GM23338 (cell line): Measurements from ENCODE around the gene ZNF853. TPM values are rescaled to one million over a fixed set of nuclear protein-coding genes. Genes with fewer than 3 reads are reported as not detected.

Source experiments
- ATAC-seq: fragments of 200-7000 bp; cut with Tn5 transposase; 3 replicates; pipeline ENCODE4 v1.9.1; 2020
- DNase-seq: peaks from one replicate; pipeline ENCODE4 v3.0.0-alpha.2; 2015; ENCODE audit warnings: low spot score
- H2AFZ ChIP-seq: fragments of 200-600 bp; sonication (generic); 2 replicates; pipeline ENCODE4 v1.8.0; 2016; ENCODE audit warnings: antibody characterized with exemption, mild to moderate bottlenecking, moderate library complexity
- H3F3A ChIP-seq: fragments of 200-600 bp; sonication (generic); replicated peaks from 2 replicates; pipeline ENCODE4 v1.8.0; 2017; ENCODE audit warnings: antibody characterized with exemption, mixed run types, low read depth
- H3K27ac ChIP-seq: fragments of 200-600 bp; sonication (generic); 2 replicates; pipeline ENCODE4 v1.6.1; 2016; ENCODE audit warnings: low read depth
- H3K27me3 ChIP-seq: fragments of 200-600 bp; sonication (generic); 2 replicates; pipeline ENCODE4 v1.8.0; 2016; ENCODE audit warnings: mild to moderate bottlenecking, mixed run types, moderate library complexity; ENCODE audit not compliant: insufficient read depth
- H3K36me3 ChIP-seq: fragments of 200-600 bp; sonication (generic); 2 replicates; pipeline ENCODE4 v1.8.0; 2016; ENCODE audit warnings: mild to moderate bottlenecking; ENCODE audit not compliant: insufficient read depth
- H3K4me1 ChIP-seq: fragments of 200-600 bp; sonication (generic); 2 replicates; pipeline ENCODE4 v1.8.0; 2016; ENCODE audit warnings: mild to moderate bottlenecking, moderate library complexity; ENCODE audit not compliant: insufficient read depth
- H3K4me2 ChIP-seq: fragments of 200-600 bp; sonication (generic); 2 replicates; pipeline ENCODE4 v1.7.1; 2017; ENCODE audit warnings: mixed run types
- H3K4me3 ChIP-seq: fragments of 200-600 bp; sonication (generic); 2 replicates; pipeline ENCODE4 v1.6.1; 2016; ENCODE audit warnings: mixed run types
- H3K79me2 ChIP-seq: fragments of 200-600 bp; sonication (generic); replicated peaks from 2 replicates; pipeline ENCODE4 v1.8.0; 2017; ENCODE audit warnings: mild to moderate bottlenecking; ENCODE audit not compliant: insufficient read depth
- H3K9me2 ChIP-seq: fragments of 200-600 bp; sonication (generic); 2 replicates; pipeline ENCODE4 v1.8.0; 2017; ENCODE audit not compliant: insufficient read depth
- H4K20me1 ChIP-seq: fragments of 200-600 bp; sonication (generic); replicated peaks from 2 replicates; pipeline ENCODE4 v1.8.0; 2017; ENCODE audit warnings: mild to moderate bottlenecking; ENCODE audit not compliant: insufficient read depth
- H3K27ac Mint-ChIP-seq: 2 replicates; pipeline ENCODE4 v1.8.0; 2020; ENCODE audit warnings: inconsistent platforms, mild to moderate bottlenecking, moderate library complexity, mixed read lengths
- H3K27me3 Mint-ChIP-seq: 3 replicates; pipeline ENCODE4 v1.8.0; 2022; ENCODE audit warnings: low read depth, mild to moderate bottlenecking, moderate library complexity, mixed read lengths, inconsistent platforms; ENCODE audit not compliant: insufficient read depth, poor library complexity
- H3K36me3 Mint-ChIP-seq: 3 replicates; pipeline ENCODE4 v1.8.0; 2021; ENCODE audit warnings: low read depth, mild to moderate bottlenecking, inconsistent platforms, moderate library complexity, mixed read lengths
- H3K4me1 Mint-ChIP-seq: 3 replicates; pipeline ENCODE4 v1.8.0; 2020; ENCODE audit warnings: mild to moderate bottlenecking, inconsistent platforms, mixed read lengths
- H3K4me3 Mint-ChIP-seq: 3 replicates; pipeline ENCODE4 v1.8.0; 2021; ENCODE audit warnings: moderate library complexity, mild to moderate bottlenecking, inconsistent platforms, mixed read lengths
- H3K9me3 Mint-ChIP-seq: 3 replicates; pipeline ENCODE4 v1.8.0; 2020; ENCODE audit warnings: moderate library complexity, mild to moderate bottlenecking, inconsistent platforms, mixed read lengths
- EZH2phosphoT487 ChIP-seq: fragments of 200-600 bp; sonication (generic); IDR thresholded peaks from one replicate; pipeline ENCODE4 v1.8.1; 2018; ENCODE audit warnings: antibody characterized with exemption; ENCODE audit not compliant: unreplicated experiment
- NANOG ChIP-seq: IDR thresholded peaks from 2 replicates; pipeline ENCODE4 v1.6.1; 2016; ENCODE audit warnings: antibody characterized with exemption, borderline replicate concordance
- POLR2AphosphoS5 ChIP-seq: IDR thresholded peaks from 2 replicates; pipeline ENCODE4 v1.6.1; 2016; ENCODE audit warnings: antibody characterized with exemption, low read depth
- REST ChIP-seq: IDR thresholded peaks from one replicate; pipeline ENCODE4 v1.6.1; 2018; ENCODE audit warnings: antibody characterized with exemption; ENCODE audit not compliant: unreplicated experiment
- ZNF114 ChIP-seq: fragments of 250-450 bp; sonication (Bioruptor Pico); IDR thresholded peaks from 2 replicates; pipeline ENCODE4 v1.5.0; 2020; ENCODE audit warnings: mild to moderate bottlenecking, moderate library complexity
- polyA plus RNA-seq: library from polyadenylated mRNA; unstranded; fragments of >200 nt; fragmentation: Nextera tagmentation; extraction: Ambion mirVana; gene quantifications from 2 replicates; pipeline ENCODE4 v1.2.1, GENCODE V29; 2016
- total RNA-seq: library from RNA; depleted of rRNA; stranded (reverse); fragments of >200 nt; shearing (Covaris generic); gene quantifications from 2 replicates; pipeline ENCODE4 v1.2.3, GENCODE V29; 2014
- TF ChIP-seq, protein P1 (sequence below): IDR thresholded peaks from 2 replicates; pipeline ENCODE4 v1.6.1; 2016; ENCODE audit warnings: antibody characterized with exemption

ZNF853 gene
- total and polyA plus RNA-seq, 2 experiments from 2014 or later, result 0.32 to 8.9 TPM

- TF ChIP-seq ZNF114, result no peak
- TF ChIP-seq, protein P1, sequence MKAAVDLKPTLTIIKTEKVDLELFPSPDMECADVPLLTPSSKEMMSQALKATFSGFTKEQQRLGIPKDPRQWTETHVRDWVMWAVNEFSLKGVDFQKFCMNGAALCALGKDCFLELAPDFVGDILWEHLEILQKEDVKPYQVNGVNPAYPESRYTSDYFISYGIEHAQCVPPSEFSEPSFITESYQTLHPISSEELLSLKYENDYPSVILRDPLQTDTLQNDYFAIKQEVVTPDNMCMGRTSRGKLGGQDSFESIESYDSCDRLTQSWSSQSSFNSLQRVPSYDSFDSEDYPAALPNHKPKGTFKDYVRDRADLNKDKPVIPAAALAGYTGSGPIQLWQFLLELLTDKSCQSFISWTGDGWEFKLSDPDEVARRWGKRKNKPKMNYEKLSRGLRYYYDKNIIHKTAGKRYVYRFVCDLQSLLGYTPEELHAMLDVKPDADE, result no peak
- no peak for TF ChIP-seq EZH2phosphoT487
- TF ChIP-seq REST, result no peak
Observed at GRCh38 chr7:6567886-6568285, 47.5 kb upstream of the ZNF853 start (continued).

DNA sequence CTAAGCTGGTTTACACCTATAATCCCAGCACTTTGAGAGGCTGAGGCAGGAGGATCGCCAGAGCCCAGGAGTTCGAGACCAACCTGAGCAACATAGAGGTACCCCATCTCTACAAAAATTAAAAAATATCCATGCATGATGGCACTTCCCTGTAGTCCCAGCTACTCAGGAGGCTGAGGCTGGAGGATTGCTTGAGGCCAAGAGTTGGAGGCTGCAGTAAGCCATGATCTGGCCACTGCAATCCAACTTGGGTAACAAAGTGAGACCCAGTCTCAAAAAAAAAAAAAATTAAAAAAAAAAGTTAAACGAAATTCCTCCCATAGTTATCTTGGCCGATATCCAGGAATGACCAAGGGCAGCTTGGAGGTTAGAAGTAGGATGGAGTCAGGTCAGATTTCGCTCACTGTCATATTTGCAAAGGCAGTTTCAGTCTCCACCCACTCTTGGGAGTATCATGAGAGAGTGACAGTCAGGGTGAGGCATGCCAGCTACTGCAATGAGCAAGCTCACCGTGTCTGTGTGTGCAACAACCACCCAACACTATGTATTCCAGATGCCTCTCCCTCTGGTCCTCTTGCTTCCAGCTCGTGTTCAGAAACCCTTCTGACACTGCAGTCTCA, 44.1 kb upstream of the ZNF853 start:
- H2AFZ ChIP-seq, result no peak overlapping the region
- H3K27me3 Mint-ChIP-seq, result peaks cover 2% of the 10 kb centered on the region
- no peaks in the 10 kb centered on the region; the same call in 2 of the 3 replicates for H3K4me1 Mint-ChIP-seq
- TF ChIP-seq REST (no peak), ZNF114 (no peak), POLR2AphosphoS5 (no peak), NANOG (no peak)
- H4K20me1 ChIP-seq, result no peaks in the 10 kb centered on the region
- DNase-seq (no peak), ATAC-seq (no peak)
- H3F3A ChIP-seq, result peaks cover 3% of the 10 kb centered on the region; the same call in 1 of the 2 replicates
- no peaks in the 10 kb centered on the region for H3K36me3 ChIP-seq
- H3K4me3 Mint-ChIP-seq, result no peak overlapping the region
- H3K4me3 ChIP-seq, result no peak overlapping the region
- no peaks in the 10 kb centered on the region for H3K9me2 ChIP-seq
- H3K79me2 ChIP-seq, result no peaks in the 10 kb centered on the region
- H3K4me2 ChIP-seq, result no peak overlapping the region
- no peaks in the 10 kb centered on the region for H3K4me1 ChIP-seq
- no peaks in the 10 kb centered on the region for H3K27me3 ChIP-seq
- no peak overlapping the region for H3K27ac ChIP-seq
- no peaks in the 10 kb centered on the region for H3K9me3 Mint-ChIP-seq
- no peaks in the 10 kb centered on the region for H3K36me3 Mint-ChIP-seq
- H3K27ac Mint-ChIP-seq, result no peak overlapping the region
